ENCODE measurements around the gene FUBP3. TPM values are rescaled to one million over a fixed set of nuclear protein-coding genes. Genes with fewer than 3 reads are reported as not detected.

The FUBP3 gene
- total RNA-seq, 1 experiment from 2014 or later = 99.5 TPM

DNA sequence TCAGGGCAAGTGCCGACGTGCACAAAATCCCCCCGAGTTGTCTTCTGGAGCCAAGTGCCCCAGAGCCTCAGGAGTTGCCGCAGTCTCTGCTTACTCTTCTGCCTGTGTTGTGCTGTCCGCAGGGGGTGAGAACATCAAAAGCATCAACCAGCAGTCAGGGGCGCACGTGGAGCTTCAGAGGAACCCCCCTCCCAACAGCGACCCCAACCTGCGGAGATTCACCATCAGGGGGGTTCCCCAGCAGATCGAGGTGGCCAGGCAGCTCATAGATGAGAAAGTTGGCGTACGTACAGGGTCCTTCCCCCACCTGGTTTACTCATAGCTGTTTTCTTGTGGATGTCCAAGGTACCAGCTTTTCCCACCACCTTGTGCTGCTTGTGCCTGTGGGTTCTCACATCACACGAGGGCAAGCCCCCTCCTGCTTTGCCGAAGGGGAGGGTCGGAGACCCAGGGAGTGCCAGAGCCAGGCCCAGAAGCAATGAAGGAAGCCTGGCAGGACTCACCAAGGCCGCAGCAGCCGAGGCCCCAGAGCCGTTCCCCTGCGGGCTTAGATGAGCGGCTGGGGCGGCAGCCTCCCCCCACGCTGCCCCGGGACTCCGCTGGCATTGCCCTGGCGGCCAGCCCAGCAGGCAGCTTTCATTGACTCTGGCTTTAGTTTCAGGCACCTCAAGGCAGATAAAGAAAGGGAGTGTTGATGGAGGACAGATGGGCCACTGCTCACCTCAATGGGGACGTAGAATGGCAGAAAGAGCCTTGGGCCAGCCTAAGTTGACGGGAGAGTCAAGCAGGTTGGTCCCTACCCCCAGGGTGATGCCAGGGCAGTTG lies 51.3 kb downstream of the FUBP3 start:
- H3K4me3 ChIP-seq = no peak overlapping the region
- H3K4me1 ChIP-seq = peaks cover 11% of the 10 kb centered on the region
- DNase-seq = no peak
- no peak overlapping the region for H3K27ac ChIP-seq
- no peaks in the 10 kb centered on the region for H3K27me3 ChIP-seq
- H3K9me3 ChIP-seq (replicated peaks) = no peaks in the 10 kb centered on the region
- H3K36me3 ChIP-seq = peaks cover 72% of the 10 kb centered on the region

DNA sequence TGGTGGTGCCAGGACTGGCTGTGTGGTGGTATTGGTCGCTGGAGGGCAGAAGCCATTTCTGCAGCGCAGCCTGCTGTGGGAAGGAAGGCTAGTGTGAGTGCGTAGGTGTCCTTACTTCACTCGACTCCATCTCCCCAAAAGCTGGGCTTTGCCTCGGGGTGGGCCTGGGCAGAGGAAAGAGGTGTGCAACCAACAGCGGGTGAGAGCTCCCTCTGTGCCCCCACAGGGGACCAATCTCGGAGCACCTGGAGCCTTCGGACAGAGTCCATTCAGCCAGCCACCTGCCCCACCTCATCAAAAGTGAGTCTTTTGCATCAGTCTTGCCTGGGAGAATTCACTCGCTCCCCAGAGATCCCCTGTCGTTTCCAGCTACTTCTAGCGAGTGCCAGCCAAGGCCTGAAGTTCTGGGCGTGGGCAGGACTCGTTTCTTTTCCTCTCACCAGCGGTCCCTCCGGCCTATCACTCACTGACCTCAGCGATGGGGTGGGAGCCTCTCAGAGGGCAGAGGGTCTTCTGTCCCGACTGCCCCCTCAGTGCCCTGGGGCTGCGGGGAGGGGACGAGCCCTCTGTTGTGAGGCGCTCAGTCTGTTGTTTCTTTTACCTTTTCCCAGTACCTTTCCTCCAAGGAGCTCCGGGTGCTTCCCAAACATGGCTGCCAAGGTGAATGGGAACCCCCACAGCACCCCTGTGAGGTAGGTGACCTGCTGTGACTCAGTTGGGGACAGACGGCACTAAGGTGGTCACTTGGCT lies 52.1 kb downstream of the FUBP3 start:
- Histone ChIP-seq H3K27me3 (no peaks in the 10 kb centered on the region), H3K4me3 (no peak overlapping the region), H3K36me3 (peaks cover 64% of the 10 kb centered on the region), H3K9me3 (replicated peaks) (no peaks in the 10 kb centered on the region), H3K4me1 (peaks cover 11% of the 10 kb centered on the region), H3K27ac (no peak overlapping the region)
- no peak for DNase-seq

DNA sequence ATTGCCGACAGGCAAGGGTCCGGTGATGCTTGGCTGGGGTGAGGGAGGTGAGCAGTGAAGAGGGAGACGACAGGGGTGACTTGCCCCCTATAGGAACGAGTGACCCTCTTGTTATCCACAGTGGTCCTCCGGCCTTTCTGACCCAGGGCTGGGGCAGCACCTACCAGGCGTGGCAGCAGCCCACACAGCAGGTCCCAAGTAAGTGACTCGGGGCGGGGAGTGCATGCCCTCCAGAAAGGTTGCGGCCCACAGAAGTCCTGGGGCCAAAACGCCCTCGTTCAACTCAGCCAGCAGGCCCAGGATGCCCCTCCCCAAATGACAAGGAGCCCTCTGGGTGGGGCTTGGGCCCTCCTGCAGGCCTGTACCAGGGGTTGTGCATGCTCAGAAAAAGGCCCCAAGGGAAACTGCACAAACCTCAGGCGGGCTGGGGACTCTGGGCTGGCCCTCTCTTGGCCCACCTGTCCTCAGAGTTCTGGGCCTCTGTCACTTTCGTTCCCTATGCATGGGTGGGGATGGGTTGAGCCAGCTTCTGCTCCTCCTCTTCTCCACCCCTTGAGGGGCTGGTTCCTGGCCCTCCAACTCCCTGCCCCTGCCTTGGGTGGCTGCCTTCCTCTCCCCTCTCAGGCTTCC lies 52.8 kb downstream of the FUBP3 start:
- peaks cover 57% of the 10 kb centered on the region for H3K36me3 ChIP-seq
- DNase-seq = peak; percentile 83 to 87

GRCh38 chr9:130632841-130633240 lies 53.5 kb downstream of the FUBP3 start:
- Histone ChIP-seq H3K27ac (peak overlapping the region; percentile 14; the same call in 1 of the 2 replicates), H3K4me1 (peaks cover 11% of the 10 kb centered on the region), H3K36me3 (peaks cover 51% of the 10 kb centered on the region), H3K4me3 (no peak overlapping the region), H3K27me3 (no peaks in the 10 kb centered on the region), H3K9me3 (replicated peaks) (no peaks in the 10 kb centered on the region)
- DNase-seq = no peak

More for the DNA sequence above, 52.8 kb downstream of the FUBP3 start:
- Histone ChIP-seq H3K4me3 (no peak overlapping the region), H3K27ac (peak overlapping the region; percentile 14; the same call in 1 of the 2 replicates), H3K9me3 (replicated peaks) (no peaks in the 10 kb centered on the region), H3K4me1 (peaks cover 11% of the 10 kb centered on the region), H3K27me3 (no peaks in the 10 kb centered on the region)

DNA sequence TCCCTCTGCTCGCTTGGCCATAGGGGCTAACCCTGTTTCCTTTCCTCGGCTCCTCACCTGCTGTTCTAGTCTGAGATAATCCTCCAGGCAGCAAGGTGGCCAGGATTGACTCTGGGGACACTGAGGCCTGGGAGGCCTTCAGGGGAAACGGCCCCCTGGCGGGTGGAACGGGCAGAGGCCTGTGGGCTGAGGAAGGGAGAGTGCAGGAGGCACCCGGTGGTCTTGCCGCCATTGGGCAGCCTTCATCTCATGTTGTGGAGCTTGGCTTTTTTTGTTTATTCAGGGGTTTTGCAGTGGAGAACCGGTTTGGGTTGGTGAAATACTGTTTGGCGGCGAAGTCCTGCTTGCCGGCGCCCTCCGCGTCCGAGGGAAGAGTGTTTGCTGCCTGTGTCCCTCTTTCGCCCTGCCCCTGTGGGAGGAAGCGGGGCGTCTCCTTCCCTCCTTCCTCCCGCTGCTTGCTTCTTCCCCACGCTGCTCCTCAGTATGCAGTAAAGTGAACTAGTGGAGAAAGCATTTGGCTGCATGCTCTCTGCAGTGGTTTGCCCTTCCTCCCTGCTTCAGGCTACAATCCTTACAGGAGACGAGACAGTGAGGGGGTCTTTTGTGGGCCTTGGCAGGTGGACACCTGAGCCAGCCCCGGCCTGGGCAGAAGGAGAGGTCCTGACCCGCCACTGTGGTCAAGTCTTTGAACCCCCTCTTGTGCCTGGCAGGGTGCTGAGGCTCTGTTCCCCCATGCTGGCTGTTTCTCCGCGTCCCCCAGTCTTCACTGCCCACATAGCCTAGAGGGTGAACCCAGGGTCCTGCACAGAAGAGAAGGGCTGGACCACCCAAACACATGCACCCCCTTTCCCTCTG lies 54.2 kb downstream of the FUBP3 start:
- Histone ChIP-seq H3K36me3 (peaks cover 45% of the 10 kb centered on the region), H3K4me3 (no peak overlapping the region)

DNA sequence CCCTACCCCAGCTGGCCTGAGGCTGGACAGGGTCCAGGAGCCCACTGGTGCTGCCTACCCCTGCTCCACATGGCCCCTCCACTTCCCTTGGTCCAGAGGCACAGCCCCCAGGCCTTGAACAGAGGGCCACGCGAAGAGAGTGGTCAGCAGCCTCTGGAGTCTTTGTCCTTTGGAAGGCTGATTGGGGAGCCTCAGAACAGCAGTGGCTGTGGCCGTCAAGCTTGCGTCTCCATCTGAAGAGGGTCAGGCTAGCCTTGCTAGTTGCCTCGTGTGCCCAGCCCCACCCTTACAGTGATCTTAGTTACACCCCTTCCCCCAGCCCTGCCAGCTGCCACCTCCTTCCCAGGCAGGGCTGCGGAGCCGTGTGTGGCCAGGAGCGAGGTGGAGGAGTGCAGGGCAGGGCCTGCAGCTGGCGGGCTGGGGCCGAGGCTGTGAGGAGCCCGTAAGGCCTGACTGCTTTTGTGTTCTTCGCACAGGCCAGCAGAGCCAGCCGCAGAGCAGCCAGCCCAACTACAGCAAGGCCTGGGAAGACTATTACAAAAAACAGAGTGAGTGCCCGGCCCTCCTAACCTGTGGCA lies 54.9 kb downstream of the FUBP3 start:
- H3K36me3 ChIP-seq = peaks cover 40% of the 10 kb centered on the region
- no peak overlapping the region for H3K4me3 ChIP-seq

More for the DNA sequence above, 54.2 kb downstream of the FUBP3 start:
- H3K27me3 ChIP-seq = no peaks in the 10 kb centered on the region
- no peaks in the 10 kb centered on the region for H3K9me3 ChIP-seq (replicated peaks)
- peaks cover 13% of the 10 kb centered on the region for H3K4me1 ChIP-seq
- DNase-seq = no peak
- no peak overlapping the region for H3K27ac ChIP-seq

DNA sequence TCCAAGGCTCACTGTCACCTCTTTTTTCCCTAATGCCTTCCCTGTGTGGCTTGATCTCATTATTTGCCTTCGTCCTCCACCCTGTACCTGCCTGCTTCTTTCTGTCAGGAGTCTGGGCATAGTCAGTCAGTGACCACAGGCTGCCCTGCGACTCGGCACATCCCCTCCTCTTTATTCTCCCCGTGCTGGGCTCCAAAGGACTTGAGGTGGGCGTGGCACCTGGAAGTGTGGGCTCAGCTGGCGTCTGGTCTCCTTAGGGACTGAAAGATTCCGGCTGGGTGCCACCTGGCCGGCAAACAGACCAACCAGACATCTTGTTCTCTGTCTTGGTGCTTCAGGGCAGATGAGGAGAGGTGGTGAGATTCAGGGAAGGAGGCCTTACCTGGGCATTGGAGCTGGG lies 55.4 kb downstream of the FUBP3 start:
- Histone ChIP-seq H3K4me3 (no peak overlapping the region), H3K27me3 (no peaks in the 10 kb centered on the region), H3K36me3 (peaks cover 37% of the 10 kb centered on the region), H3K4me1 (peaks cover 23% of the 10 kb centered on the region), H3K9me3 (replicated peaks) (no peaks in the 10 kb centered on the region), H3K27ac (no peak overlapping the region)
- no peak for DNase-seq

More for the DNA sequence above, 54.9 kb downstream of the FUBP3 start:
- DNase-seq = no peak
- no peaks in the 10 kb centered on the region for H3K9me3 ChIP-seq (replicated peaks)
- no peak overlapping the region for H3K27ac ChIP-seq
- no peaks in the 10 kb centered on the region for H3K27me3 ChIP-seq
- H3K4me1 ChIP-seq = peaks cover 20% of the 10 kb centered on the region

DNA sequence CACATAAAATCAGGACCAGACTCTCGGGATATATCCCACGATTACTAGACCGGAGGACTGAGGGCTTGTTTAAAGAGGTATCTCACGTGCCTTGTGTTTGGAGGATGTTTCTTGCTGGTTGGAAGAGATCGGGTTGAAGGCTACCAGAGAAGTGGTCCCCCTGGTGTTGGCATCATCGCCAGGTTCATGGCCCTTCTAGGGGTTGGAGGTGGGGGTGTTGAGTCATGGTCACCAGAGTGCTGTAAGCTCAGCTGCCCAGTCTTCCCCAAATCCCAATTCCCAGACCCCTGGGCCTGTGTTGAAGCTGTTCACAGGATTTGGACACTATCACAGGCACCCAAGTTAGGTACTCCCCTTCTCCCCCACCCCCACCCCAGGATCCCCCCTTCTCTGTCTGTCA lies 55.9 kb downstream of the FUBP3 start:
- H3K27ac ChIP-seq = no peak overlapping the region
- no peak for DNase-seq
- peaks cover 23% of the 10 kb centered on the region for H3K4me1 ChIP-seq
- no peaks in the 10 kb centered on the region for H3K27me3 ChIP-seq
- H3K9me3 ChIP-seq (replicated peaks) = no peaks in the 10 kb centered on the region
- peaks cover 32% of the 10 kb centered on the region for H3K36me3 ChIP-seq
- H3K4me3 ChIP-seq = no peak overlapping the region

DNA sequence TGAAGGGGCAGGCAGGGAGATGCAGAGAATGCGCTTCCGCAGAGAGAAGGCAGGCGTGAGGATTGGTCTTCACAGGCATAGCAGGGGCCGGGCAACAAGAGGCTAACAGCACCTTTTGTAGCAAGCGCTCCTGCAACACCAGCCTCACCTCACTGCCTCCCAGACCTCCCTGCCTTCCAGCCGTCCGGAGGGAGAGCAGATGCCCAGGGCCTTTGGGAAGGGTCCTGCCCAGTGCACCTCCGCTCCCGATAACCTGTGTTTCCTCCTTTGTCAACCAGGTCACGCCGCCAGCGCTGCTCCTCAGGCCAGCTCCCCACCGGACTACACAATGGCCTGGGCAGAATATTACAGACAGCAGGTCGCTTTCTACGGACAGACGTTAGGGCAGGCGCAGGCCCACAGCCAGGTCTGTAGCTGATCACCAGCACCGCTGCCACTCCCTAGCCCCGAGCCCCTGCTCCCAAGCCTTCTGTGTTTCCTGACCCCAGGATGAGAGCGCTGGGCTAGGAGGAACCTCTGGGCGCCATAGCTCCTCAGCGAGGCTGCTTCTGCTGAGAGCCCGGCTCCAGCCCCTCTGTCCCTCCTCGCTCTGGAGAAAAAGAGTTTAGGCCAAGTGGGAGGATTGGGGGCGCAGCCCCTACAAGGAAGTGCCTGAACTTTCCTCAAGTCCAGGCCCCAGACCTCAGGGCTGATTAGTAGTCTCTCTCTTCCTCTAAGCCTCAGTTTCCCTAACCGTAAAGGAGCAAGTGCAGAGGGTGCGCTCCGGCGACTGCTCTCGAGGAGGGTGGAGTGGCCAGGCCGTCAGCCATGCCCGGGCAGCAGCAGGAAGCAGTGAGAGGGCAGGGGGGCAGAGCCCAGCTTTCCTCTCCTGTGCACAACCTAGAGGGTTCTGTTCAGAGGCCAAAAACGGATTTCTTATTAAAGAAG lies 56.6 kb downstream of the FUBP3 start:
- Histone ChIP-seq H3K36me3 (peaks cover 27% of the 10 kb centered on the region), H3K4me3 (no peak overlapping the region), H3K27ac (no peak overlapping the region), H3K9me3 (replicated peaks) (no peaks in the 10 kb centered on the region), H3K27me3 (no peaks in the 10 kb centered on the region), H3K4me1 (peaks cover 23% of the 10 kb centered on the region)
- DNase-seq = no peak

- Histone ChIP-seq H3K9me3 (replicated peaks) (no peaks in the 10 kb centered on the region), H3K36me3 (peaks cover 20% of the 10 kb centered on the region)
- DNase-seq = no peak
Observed at GRCh38 chr9:130636648-130637020, 57.3 kb downstream of the FUBP3 start.

GRCh38 chr9:130638284-130639123 lies 59.1 kb downstream of the FUBP3 start:
- Histone ChIP-seq H3K9me3 (replicated peaks) (no peaks in the 10 kb centered on the region), H3K4me3 (no peak overlapping the region), H3K27me3 (no peaks in the 10 kb centered on the region), H3K4me1 (peaks cover 12% of the 10 kb centered on the region), H3K36me3 (peaks cover 7% of the 10 kb centered on the region; the same call in 1 of the 2 replicates), H3K27ac (peak overlapping the region; percentile 24)
- peak in 1 of 2 experiments; percentile 80 for DNase-seq

More at GRCh38 chr9:130636648-130637020, 57.3 kb downstream of the FUBP3 start:
- H3K27ac ChIP-seq = no peak overlapping the region
- peaks cover 20% of the 10 kb centered on the region for H3K4me1 ChIP-seq
- no peak overlapping the region for H3K4me3 ChIP-seq
- no peaks in the 10 kb centered on the region for H3K27me3 ChIP-seq

DNA sequence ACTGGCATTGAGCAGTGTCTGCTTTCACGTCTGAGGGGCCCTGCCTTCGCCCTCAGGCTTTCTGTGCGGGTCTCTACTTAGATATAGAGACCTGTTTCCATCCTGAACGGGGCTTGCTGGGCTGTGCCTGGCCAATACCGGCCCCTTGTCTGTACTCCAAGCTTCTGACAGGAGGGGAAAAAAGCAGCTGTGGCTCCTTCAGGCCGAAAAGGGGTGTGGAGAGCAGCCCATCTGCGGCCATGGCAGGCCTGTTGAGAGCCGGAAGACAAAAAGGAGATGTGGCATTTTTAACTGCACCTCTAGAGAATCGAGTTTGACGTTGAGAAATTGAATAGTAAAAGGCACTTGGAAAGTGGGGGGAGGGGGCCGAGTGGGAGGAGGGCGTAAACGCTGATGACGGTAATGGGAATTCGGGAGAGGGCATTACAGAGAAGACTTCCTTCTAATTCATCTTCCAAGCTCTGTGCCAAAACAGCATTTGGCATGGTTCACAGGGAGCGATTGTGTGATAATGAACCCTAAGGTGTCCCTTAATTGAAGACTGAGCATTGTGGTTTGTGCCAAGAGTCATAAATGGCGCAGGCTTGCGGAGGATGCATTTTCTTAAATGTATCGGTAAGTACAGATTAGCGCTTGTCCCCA lies 59.9 kb downstream of the FUBP3 start:
- Histone ChIP-seq H3K27ac (peak overlapping the region; percentile 24), H3K27me3 (no peaks in the 10 kb centered on the region), H3K9me3 (replicated peaks) (no peaks in the 10 kb centered on the region), H3K4me3 (no peak overlapping the region), H3K36me3 (peaks cover 3% of the 10 kb centered on the region; the same call in 1 of the 2 replicates), H3K4me1 (peaks cover 12% of the 10 kb centered on the region)
- peak; percentile 78 to 85 for DNase-seq
